Hepatocyte (in vitro differentiated cells): Measurements from ENCODE around the gene NADK. TPM values are rescaled to one million over a fixed set of nuclear protein-coding genes. Genes with fewer than 3 reads are reported as not detected.

Experiments
- DNase-seq: peaks from one replicate; pipeline ENCODE4 v3.0.0-alpha.2; 2016; ENCODE audit warnings: low spot score
- H2AFZ ChIP-seq: fragments of 200-600 bp; sonication (generic); 2 replicates; pipeline ENCODE4 v1.6.0; 2016; ENCODE audit warnings: antibody characterized with exemption, mild to moderate bottlenecking
- H3K27ac ChIP-seq: fragments of 200-600 bp; sonication (generic); 2 replicates; pipeline ENCODE4 v1.5.1; 2016; ENCODE audit warnings: mild to moderate bottlenecking
- H3K27me3 ChIP-seq: fragments of 200-600 bp; sonication (generic); 2 replicates; pipeline ENCODE4 v1.6.1; 2016
- H3K36me3 ChIP-seq: fragments of 200-600 bp; sonication (generic); replicated peaks from 2 replicates; pipeline ENCODE4 v1.5.1; 2016; ENCODE audit warnings: low read depth; ENCODE audit not compliant: insufficient read depth
- H3K4me1 ChIP-seq: fragments of 200-600 bp; sonication (generic); 2 replicates; pipeline ENCODE4 v1.5.1; 2016; ENCODE audit warnings: mild to moderate bottlenecking, moderate library complexity; ENCODE audit not compliant: insufficient read depth
- H3K4me2 ChIP-seq: fragments of 200-600 bp; sonication (generic); 2 replicates; pipeline ENCODE4 v1.6.0; 2016
- H3K4me3 ChIP-seq: fragments of 200-600 bp; sonication (generic); 2 replicates; pipeline ENCODE4 v1.5.1; 2016; ENCODE audit warnings: mild to moderate bottlenecking
- H3K79me2 ChIP-seq: fragments of 200-600 bp; sonication (generic); 2 replicates; pipeline ENCODE4 v1.6.0; 2017; ENCODE audit warnings: mild to moderate bottlenecking
- H3K9me2 ChIP-seq: fragments of 200-600 bp; sonication (generic); replicated peaks from 2 replicates; pipeline ENCODE4 v1.6.0; 2017; ENCODE audit warnings: mild to moderate bottlenecking; ENCODE audit not compliant: insufficient read depth
- H3K9me3 ChIP-seq: fragments of 200-600 bp; sonication (generic); 2 replicates; pipeline ENCODE4 v1.5.1; 2016; ENCODE audit warnings: low read depth, mild to moderate bottlenecking
- H4K20me1 ChIP-seq: fragments of 200-600 bp; sonication (generic); 2 replicates; pipeline ENCODE4 v1.6.0; 2016; ENCODE audit warnings: mild to moderate bottlenecking; ENCODE audit not compliant: insufficient read depth, poor library complexity, severe bottlenecking
- EZH2 ChIP-seq: fragments of 200-600 bp; sonication (generic); IDR thresholded peaks from 2 replicates; pipeline ENCODE4 v1.6.1; 2016; ENCODE audit warnings: antibody characterized with exemption, mild to moderate bottlenecking, borderline replicate concordance
- EZH2phosphoT487 ChIP-seq: fragments of 200-600 bp; sonication (generic); IDR thresholded peaks from one replicate; pipeline ENCODE4 v1.6.1; 2018; ENCODE audit warnings: antibody characterized with exemption, mild to moderate bottlenecking, low read depth, moderate library complexity; ENCODE audit not compliant: unreplicated experiment, severe bottlenecking
- WGBS: methylation state at CpG from one replicate; pipeline ENCODE4 v1.1.6; 2016; ENCODE audit warnings: low lambda C conversion rate; ENCODE audit errors: missing lambda C conversion rate; 5-methylcytosine and 5-hydroxymethylcytosine counted together
- polyA plus RNA-seq: library from polyadenylated mRNA; unstranded; fragments of >200 nt; fragmentation: Nextera tagmentation; extraction: Ambion mirVana; gene quantifications from 2 replicates; pipeline ENCODE4 v1.2.1, GENCODE V29; 2016
- total RNA-seq: library from RNA; depleted of rRNA; stranded (reverse); fragments of >200 nt; gene quantifications from 2 replicates; pipeline ENCODE4 v1.2.3, GENCODE V29; 2014
- TF ChIP-seq, protein P1 (sequence below): fragments of 200-600 bp; sonication (generic); IDR thresholded peaks from 2 replicates; pipeline ENCODE4 v1.5.1; 2016; ENCODE audit warnings: antibody characterized with exemption, mild to moderate bottlenecking; ENCODE audit not compliant: poor library complexity

The NADK gene, protein sequence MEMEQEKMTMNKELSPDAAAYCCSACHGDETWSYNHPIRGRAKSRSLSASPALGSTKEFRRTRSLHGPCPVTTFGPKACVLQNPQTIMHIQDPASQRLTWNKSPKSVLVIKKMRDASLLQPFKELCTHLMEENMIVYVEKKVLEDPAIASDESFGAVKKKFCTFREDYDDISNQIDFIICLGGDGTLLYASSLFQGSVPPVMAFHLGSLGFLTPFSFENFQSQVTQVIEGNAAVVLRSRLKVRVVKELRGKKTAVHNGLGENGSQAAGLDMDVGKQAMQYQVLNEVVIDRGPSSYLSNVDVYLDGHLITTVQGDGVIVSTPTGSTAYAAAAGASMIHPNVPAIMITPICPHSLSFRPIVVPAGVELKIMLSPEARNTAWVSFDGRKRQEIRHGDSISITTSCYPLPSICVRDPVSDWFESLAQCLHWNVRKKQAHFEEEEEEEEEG
- total RNA-seq: 46.9 and 67.5 TPM in 2 replicates
- polyA plus RNA-seq: 57.3 and 68.2 TPM in 2 replicates

DNA sequence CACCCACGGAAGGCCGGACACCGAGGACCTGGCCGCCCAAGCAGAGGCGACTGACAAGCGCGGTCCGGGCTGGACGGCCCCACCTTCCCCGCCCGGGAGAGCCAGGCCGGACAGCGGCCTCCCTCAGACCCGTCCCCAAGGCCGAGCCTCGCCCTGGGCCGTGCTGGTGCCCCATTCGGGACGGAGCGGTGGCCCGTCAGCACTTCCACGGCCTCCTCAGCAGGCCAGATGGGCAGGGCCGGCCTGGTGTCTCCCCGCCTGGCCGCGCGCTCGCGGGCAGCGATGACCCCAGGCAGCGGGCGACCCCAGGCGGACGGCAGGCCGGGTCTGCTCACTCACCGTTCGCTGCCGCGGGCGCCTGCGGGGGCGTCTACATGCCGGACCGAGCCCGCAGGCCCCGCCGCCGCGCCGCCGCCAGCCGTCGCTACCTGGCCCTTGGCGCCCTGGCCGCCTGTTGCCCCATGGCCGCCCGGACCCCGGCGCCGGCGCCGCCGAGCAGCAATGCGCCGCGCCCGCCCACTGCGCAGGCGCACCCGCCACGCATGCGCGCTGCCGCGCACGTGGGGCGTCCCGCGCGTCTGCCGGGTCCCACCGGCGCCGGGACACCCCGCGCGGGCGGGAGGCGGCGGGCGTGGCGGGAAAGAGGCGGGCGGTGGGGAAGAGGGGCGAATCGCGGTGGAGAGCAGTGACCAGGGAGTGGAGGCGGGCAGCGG, at the start of gene NADK:
Gene NADK (minus strand): TSS at position 521 of the 713 bp plus-strand sequence. CDS start 13,064 bp downstream, outside the sequence.
- H3K27ac ChIP-seq: peak within 1 kb of the TSS; percentile 96
- no peak for TF ChIP-seq EZH2phosphoT487
- TF ChIP-seq, protein P1, sequence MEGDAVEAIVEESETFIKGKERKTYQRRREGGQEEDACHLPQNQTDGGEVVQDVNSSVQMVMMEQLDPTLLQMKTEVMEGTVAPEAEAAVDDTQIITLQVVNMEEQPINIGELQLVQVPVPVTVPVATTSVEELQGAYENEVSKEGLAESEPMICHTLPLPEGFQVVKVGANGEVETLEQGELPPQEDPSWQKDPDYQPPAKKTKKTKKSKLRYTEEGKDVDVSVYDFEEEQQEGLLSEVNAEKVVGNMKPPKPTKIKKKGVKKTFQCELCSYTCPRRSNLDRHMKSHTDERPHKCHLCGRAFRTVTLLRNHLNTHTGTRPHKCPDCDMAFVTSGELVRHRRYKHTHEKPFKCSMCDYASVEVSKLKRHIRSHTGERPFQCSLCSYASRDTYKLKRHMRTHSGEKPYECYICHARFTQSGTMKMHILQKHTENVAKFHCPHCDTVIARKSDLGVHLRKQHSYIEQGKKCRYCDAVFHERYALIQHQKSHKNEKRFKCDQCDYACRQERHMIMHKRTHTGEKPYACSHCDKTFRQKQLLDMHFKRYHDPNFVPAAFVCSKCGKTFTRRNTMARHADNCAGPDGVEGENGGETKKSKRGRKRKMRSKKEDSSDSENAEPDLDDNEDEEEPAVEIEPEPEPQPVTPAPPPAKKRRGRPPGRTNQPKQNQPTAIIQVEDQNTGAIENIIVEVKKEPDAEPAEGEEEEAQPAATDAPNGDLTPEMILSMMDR: no peak
- no peak for TF ChIP-seq EZH2
- no peaks in the 10 kb centered on the region for H3K9me2 ChIP-seq
- H3K36me3 ChIP-seq: no peaks in the 10 kb centered on the region
- H3K4me3 ChIP-seq: peak within 1 kb of the TSS; percentile 64
- no peaks in the 10 kb centered on the region for H3K9me3 ChIP-seq
- peaks cover 61% of the 10 kb centered on the region for H3K4me1 ChIP-seq
- peaks cover 21% of the 10 kb centered on the region for H4K20me1 ChIP-seq
- DNase-seq: peak; percentile 88
- H3K79me2 ChIP-seq: peaks cover 48% of the 10 kb centered on the region
- H3K27me3 ChIP-seq: no peaks in the 10 kb centered on the region
- peak within 1 kb of the TSS; percentile 92 for H3K4me2 ChIP-seq
- WGBS: under 1% methylated on average over 61 of the region's 99 CpGs
- peak within 1 kb of the TSS; percentile 91 for H2AFZ ChIP-seq

DNA sequence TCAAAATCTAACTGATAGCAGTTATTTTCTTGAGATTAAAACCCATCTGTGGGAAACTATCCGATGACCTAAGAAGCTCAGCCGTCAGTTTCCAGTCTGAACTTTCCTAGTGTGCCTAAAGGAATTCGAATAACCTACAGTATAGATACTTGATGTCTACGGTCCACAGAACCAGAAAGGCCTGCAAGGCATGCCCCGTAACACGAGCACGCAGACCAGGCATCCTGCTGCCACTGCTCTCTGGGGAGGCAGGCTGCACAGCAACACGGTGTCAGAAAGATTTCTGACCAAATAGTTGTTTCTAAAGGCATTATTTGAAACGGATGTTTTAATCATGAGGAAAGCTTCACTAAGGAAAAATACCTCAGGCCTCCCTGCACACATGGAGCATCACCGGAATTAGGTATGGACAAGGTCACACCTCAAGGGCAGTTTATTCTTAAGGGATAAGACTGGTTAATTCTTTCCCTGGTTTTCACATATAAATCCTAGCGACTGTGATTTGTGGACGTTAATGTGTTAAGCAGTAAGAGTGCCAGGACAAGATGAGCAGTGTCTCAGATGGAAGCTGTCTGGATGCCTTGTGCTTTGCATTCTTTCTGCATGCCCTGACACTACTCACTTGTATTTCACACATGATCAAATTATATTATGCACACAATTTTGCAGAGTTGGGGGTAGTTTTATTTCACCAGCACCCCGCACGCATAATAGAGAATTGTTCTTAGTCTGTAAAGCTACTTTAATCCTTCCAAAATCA, 49.0 kb upstream of the NADK start:
- H3K9me2 ChIP-seq: no peaks in the 10 kb centered on the region
- peak overlapping the region; percentile 12 for H3K4me2 ChIP-seq
- H4K20me1 ChIP-seq: peaks cover 66% of the 10 kb centered on the region
- H3K36me3 ChIP-seq: no peaks in the 10 kb centered on the region
- WGBS: 72% methylated on average over 14 of the region's 14 CpGs
- H3K27me3 ChIP-seq: no peaks in the 10 kb centered on the region
- peaks cover 100% of the 10 kb centered on the region for H3K79me2 ChIP-seq
- H3K9me3 ChIP-seq: no peaks in the 10 kb centered on the region
- H3K4me3 ChIP-seq: no peak overlapping the region
- peaks cover 19% of the 10 kb centered on the region for H3K4me1 ChIP-seq
- no peak for DNase-seq
- H2AFZ ChIP-seq: no peak overlapping the region
- H3K27ac ChIP-seq: peak overlapping the region; percentile 61
- TF ChIP-seq, protein P1: no peak
- TF ChIP-seq EZH2phosphoT487: no peak
- TF ChIP-seq EZH2: no peak

- H3K9me2 ChIP-seq: no peaks in the 10 kb centered on the region
- H3K36me3 ChIP-seq: no peaks in the 10 kb centered on the region
- no peak overlapping the region for H2AFZ ChIP-seq
- H4K20me1 ChIP-seq: peaks cover 62% of the 10 kb centered on the region
- H3K27me3 ChIP-seq: no peaks in the 10 kb centered on the region
- H3K9me3 ChIP-seq: no peaks in the 10 kb centered on the region
- no peak overlapping the region for H3K4me3 ChIP-seq
- peaks cover 19% of the 10 kb centered on the region for H3K4me1 ChIP-seq
- H3K4me2 ChIP-seq: peak overlapping the region; percentile 41
- DNase-seq: no peak
- peak overlapping the region; percentile 61 for H3K27ac ChIP-seq
- TF ChIP-seq, protein P1: no peak
- TF ChIP-seq EZH2 (no peak), EZH2phosphoT487 (no peak)
- peaks cover 100% of the 10 kb centered on the region for H3K79me2 ChIP-seq
- 80% methylated on average over 9 of the region's 9 CpGs for WGBS
These were observed 48.3 kb upstream of the NADK start for GRCh38 chr1:1826356-1827088.
